Measurements from ENCODE around the gene COQ10A. TPM values are rescaled to one million over a fixed set of nuclear protein-coding genes. Genes with fewer than 3 reads are reported as not detected.

Gene COQ10A
- total RNA-seq, 4 donors from 2014 or later: 1.6 to 9.5 (median 4.1) TPM

- DNase-seq: no peak
- peaks cover 22 to 45% (median 33%) of the 10 kb centered on the region in 3 donors for H3K36me3 ChIP-seq
- no peaks in the 10 kb centered on the region for H3K27me3 ChIP-seq
- peak overlapping the region; percentile 74 to 90 (median 82) for H3K4me3 ChIP-seq
- H3K9me3 ChIP-seq: no peaks in the 10 kb centered on the region
- H3K27ac ChIP-seq: peak overlapping the region; percentile 89 to 96 (median 94)
- peaks cover 15 to 38% (median 24%) of the 10 kb centered on the region in 3 donors for H3K4me1 ChIP-seq
- TF ChIP-seq CTCF (IDR thresholded peaks at IDR 0.05) (no peak), POLR2A (IDR thresholded peaks at IDR 0.05) (no peak)
- WGBS, 2 donors: 0 to 6% methylated on average over 2 to 3 of the region's 27 CpGs
- intact Hi-C loops (cut with DNase I): no loop called here
Measured at GRCh38 chr12:56257491-56258067, 9.2 kb upstream of the COQ10A start.

- no peaks in the 10 kb centered on the region for H3K27me3 ChIP-seq
- H3K27ac ChIP-seq: peak within 1 kb of the TSS; percentile 89 to 96 (median 94)
- H3K4me3 ChIP-seq: peak within 1 kb of the TSS; percentile 74 to 90 (median 82)
- TF ChIP-seq POLR2A (IDR thresholded peaks at IDR 0.05): peak in 2 of 4 donors; percentile 38 to 41
- peak; percentile 37 to 90 (median 81) for TF ChIP-seq CTCF (IDR thresholded peaks at IDR 0.05)
- intact Hi-C loops (cut with DNase I): no loop called here
- peaks cover 15 to 38% (median 24%) of the 10 kb centered on the region in 3 donors for H3K4me1 ChIP-seq
- no peak for DNase-seq
- WGBS, 2 donors: 0% methylated on average over 1 to 2 of the region's 78 CpGs
- no peaks in the 10 kb centered on the region for H3K9me3 ChIP-seq
- peaks cover 16 to 39% (median 27%) of the 10 kb centered on the region in 3 donors for H3K36me3 ChIP-seq
Measured at GRCh38 chr12:56258068-56258819, 8.5 kb upstream of the COQ10A start, which contains the start of gene ANKRD52. TSS of gene ANKRD52 (minus strand) at chr12:56258384. CDS start at chr12:56258269, 115 bp downstream.

GRCh38 chr12:56258820-56259183, 7.9 kb upstream of the COQ10A start:
- WGBS, 2 donors: 11 to 12% methylated on average over 9 of the region's 9 CpGs
- TF ChIP-seq POLR2A (IDR thresholded peaks at IDR 0.05) (no peak), CTCF (IDR thresholded peaks at IDR 0.05) (no peak)
- Histone ChIP-seq H3K4me3 (peak overlapping the region; percentile 74 to 90 (median 82)), H3K4me1 (peaks cover 15 to 38% (median 24%) of the 10 kb centered on the region in 3 donors), H3K36me3 (peaks cover 10 to 33% (median 21%) of the 10 kb centered on the region in 3 donors), H3K9me3 (no peaks in the 10 kb centered on the region), H3K27ac (peak overlapping the region; percentile 89 to 96 (median 94)), H3K27me3 (no peaks in the 10 kb centered on the region)
- intact Hi-C loops (cut with DNase I): no loop called here
- DNase-seq: no peak

DNA sequence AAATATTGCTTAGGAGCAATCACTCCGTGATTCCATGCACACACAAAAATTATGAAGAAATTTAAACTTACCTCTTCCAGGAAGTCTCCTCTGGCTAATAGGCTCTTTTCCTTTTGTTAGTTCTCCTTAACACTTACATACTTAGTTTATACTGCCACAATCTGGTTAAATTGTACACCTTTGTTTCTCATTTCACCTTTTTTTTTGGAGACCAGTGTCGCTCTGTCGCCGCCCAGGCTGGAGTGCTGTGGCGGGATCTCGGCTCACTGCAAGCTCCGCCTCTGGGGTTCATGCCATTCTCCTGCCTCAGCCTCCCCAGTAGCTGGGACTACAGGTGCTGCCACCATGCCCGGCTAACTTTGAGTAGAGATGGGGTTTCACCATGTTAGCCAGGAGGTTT, 6.4 kb upstream of the COQ10A start:
- H3K27me3 ChIP-seq: no peaks in the 10 kb centered on the region
- TF ChIP-seq POLR2A (IDR thresholded peaks at IDR 0.05) (no peak), CTCF (IDR thresholded peaks at IDR 0.05) (no peak)
- 88 to 89% methylated on average over 5 to 8 of the region's 8 CpGs for WGBS, 2 donors
- H3K36me3 ChIP-seq: peaks cover 3 to 17% (median 5%) of the 10 kb centered on the region in 3 donors
- intact Hi-C loops (cut with DNase I): no loop called here
- DNase-seq: no peak
- no peaks in the 10 kb centered on the region for H3K9me3 ChIP-seq
- H3K4me3 ChIP-seq: no peak overlapping the region
- no peak overlapping the region for H3K27ac ChIP-seq
- peaks cover 15 to 38% (median 24%) of the 10 kb centered on the region in 3 donors for H3K4me1 ChIP-seq

GRCh38 chr12:56260921-56261320, 5.8 kb upstream of the COQ10A start:
- no peaks in the 10 kb centered on the region for H3K9me3 ChIP-seq
- 83 to 93% methylated on average over 3 of the region's 3 CpGs for WGBS, 2 donors
- no peak for TF ChIP-seq CTCF (IDR thresholded peaks at IDR 0.05)
- TF ChIP-seq POLR2A (IDR thresholded peaks at IDR 0.05): no peak
- H3K27me3 ChIP-seq: no peaks in the 10 kb centered on the region
- no peak for DNase-seq
- H3K27ac ChIP-seq: no peak overlapping the region
- intact Hi-C loops (cut with DNase I): no loop called here
- peaks cover 0 to 12% (median under 1%) of the 10 kb centered on the region in 3 donors for H3K36me3 ChIP-seq
- H3K4me1 ChIP-seq: peaks cover 15 to 39% (median 27%) of the 10 kb centered on the region in 3 donors
- H3K4me3 ChIP-seq: no peak overlapping the region
